GM10266 (cell line): ENCODE results near the gene PAIP2.
"Not testable (repeated sequence)": the region's sequence is repeated elsewhere in the genome, so short reads cannot be mapped to it uniquely, and the experiment has no call there.

Experiments
- DNase-seq: peaks from one replicate; pipeline ENCODE4 v3.0.0; 2012; ENCODE audit errors: extremely low spot score
- CTCF ChIP-seq: IDR thresholded peaks from 2 replicates; pipeline ENCODE4 v1.5.1; 2012; ENCODE audit warnings: mild to moderate bottlenecking, low read depth; ENCODE audit not compliant: control insufficient read depth, insufficient read depth; ENCODE audit errors: missing control alignments

Gene PAIP2

DNA sequence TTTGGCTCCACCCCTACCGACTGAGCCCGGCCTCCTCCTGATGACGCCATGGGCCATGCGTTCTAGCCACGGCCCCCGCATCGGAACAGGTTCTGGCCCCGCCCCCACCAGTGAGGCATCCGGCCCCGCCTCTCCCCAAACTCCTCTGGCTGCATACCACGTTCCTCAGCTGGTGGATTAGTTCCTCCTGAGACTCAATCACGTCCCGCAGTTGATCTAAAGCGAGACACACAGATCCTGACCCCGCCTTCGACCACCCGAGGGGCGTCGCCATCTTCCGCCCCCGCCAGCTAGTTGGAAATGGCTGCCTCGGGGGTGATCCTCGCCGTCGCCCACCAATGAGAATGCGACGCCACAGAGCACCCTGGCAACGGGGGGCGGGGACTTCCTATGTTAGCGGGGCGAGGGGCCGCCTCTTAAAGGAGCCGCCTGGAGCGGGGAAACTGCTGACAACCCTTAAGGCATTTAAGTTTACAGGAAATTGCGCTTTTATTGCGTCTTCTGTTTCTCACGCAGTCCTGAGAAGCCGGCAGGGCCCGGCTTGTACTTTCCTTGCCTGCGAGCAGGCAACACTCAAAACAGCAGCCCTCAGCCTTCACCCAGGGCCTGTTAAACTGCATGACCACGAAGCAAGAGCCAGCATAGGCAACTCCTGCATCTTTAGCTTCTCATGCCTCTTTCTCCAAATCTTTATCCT, 62.3 kb downstream of the PAIP2 start, which contains the start of gene SPATA24:
Gene SPATA24, minus strand, starts transcription at position 303 of the 697 bp plus-strand sequence. Its CDS starts 29 bp downstream, at position 274.
- TF ChIP-seq CTCF, result no peak
- DNase-seq, result peak; percentile 93

- no peak for TF ChIP-seq CTCF
- DNase-seq, result no peak
These were observed 62.8 kb downstream of the PAIP2 start for GRCh38 chr5:139404484-139404840.

DNA sequence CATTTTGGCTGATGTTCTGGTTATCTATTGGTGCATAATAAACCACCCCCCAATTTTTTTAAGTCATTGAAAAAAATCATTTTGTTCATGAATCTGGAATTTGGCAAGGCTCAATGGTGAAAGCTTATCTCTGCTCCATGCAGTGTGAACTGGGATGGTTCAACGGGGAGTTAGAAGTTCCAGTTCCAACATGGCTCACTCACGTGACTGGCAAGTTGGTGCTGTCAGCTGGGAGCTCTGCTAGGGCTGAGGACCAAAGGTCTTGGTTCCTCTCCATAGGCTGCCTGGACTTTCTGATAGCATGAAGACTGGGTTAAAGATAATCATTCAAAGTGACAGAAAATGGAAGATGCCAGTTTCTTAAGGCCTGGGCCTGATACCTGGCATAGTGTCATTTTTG, 65.3 kb downstream of the PAIP2 start:
- no peak for DNase-seq
- no peak for TF ChIP-seq CTCF

DNA sequence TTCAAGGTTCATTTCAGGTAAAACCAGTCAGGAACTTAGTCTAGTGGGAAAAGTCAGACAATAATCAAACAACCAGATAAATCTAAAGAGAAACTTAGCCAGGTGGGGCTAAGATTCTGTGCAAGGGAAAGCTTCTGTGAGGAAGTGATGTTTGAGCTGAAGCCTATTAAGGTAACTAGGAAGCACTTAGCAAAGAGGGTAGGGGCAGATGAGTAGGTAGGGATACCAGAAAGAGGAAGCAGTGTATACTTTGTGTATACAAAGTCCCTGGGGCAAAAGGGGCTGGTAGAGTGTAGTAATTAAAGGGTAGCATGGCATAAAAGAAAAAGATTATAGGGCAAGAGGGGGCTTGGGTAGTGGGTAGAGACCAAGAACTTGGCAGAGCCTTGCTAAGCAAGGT, 65.9 kb downstream of the PAIP2 start:
- TF ChIP-seq CTCF, result no peak
- DNase-seq, result no peak

GRCh38 chr5:139408191-139408590, 66.5 kb downstream of the PAIP2 start:
- DNase-seq, result no peak
- no peak for TF ChIP-seq CTCF

DNA sequence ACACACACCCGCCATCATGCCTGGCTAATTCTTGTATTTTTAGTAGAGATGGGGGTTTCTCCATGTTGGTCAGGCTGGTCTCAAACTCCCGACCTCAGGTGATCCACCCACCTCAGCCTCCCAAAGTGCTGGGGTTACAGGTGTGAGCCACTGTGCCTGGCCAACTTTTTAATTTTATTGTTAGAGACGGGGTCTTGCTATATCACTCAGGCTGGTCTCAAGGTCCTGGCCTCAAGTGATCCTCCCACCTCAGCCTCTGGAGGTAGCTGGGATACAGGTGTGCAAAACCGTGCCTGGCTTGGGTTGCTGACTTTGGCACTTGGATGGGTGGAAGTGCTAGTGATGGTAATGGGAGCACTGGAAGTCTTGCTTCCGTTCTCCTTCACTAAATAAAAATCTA, 67.5 kb downstream of the PAIP2 start:
- DNase-seq, result not testable (repeated sequence)

DNA sequence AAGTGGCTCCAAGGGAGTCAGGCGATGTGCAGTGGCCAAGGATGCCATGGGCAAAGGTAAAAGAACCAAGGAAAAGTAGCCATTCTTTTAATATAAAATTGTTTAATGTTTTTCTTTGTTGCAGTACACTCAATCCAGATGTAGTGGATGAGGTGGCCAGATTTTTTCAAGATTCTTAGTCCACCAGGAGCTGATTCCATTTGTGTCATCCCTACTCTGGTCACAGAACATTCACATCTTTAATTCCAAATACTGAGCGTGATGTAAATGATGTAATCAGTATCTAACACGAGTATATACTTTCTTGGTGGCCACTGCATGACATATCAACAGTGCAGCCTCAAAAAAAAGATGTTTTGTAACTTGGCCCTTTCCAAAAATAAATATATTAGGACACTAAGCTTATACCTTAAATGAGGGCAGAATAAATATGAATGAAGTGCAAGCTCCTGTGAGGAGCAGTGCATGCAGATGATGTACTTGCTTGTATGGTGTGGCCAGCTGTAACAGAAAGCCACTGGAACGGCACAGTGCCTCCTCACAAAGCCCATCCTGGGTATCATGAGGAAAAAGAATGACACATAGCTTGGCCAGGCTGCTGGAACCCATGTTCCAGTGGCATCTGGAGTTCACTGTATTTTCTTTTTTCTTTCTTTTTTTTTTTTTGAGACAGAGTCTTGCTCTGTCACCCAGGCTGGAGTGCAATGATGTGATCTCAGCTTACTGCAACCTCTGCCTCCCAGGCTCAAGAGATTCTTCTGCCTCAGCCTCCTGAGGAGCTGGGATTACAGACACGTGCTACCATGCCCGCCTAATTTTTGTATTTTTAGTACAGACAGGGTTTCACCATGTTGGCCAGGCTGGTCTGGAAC, 68.7 kb downstream of the PAIP2 start:
- no peak for DNase-seq
- TF ChIP-seq CTCF, result no peak
